Fibroblast of the aortic adventitia (primary cell): ENCODE results near the gene SEC14L5. TPM values are rescaled to one million over a fixed set of nuclear protein-coding genes. Genes with fewer than 3 reads are reported as not detected.

Source experiments
- DNase-seq: peaks from one replicate; pipeline ENCODE4 v3.0.0-alpha.2; 2010; ENCODE audit warnings: low read depth
- H3K4me3 ChIP-seq: 2 replicates; pipeline ENCODE4 v1.5.1; 2011; ENCODE audit warnings: low read depth, mild to moderate bottlenecking, control low read depth, low read length, moderate library complexity
- CTCF ChIP-seq: IDR thresholded peaks from 2 replicates; pipeline ENCODE4 v1.5.1; 2011; ENCODE audit warnings: mild to moderate bottlenecking, low read length, control low read depth, inconsistent platforms; ENCODE audit not compliant: insufficient read depth
- total RNA-seq: library from RNA; depleted of rRNA; stranded (reverse); fragments of >200 nt; gene quantifications from 2 replicates; pipeline ENCODE4 v1.2.3, GENCODE V29; 2012; ENCODE audit warnings: low replicate concordance

Gene SEC14L5
- total RNA-seq, 1 donor = 1.2 TPM

DNA sequence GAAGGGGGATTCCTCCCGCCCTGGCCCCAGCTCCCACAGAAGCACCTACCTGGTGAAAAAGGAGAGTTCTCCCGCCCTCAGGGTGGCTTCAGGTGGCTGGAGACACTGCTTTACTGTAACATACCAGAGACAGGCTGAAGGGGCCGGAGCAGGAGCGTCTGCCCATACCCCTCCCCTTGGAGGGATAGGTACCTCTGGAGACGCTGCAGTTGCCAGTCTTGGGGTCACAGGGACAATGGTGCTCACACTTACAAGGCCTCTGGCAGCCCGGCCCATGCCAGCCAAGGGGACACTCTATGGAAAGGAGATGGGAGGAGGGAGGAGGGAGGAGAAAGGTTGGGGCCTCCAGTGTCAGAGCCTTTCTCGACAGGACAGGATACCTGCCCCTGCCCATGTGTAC is 69.0 kb downstream of the SEC14L5 start:
- no peak overlapping the region for H3K4me3 ChIP-seq
- DNase-seq = no peak
- no peak for TF ChIP-seq CTCF

DNA sequence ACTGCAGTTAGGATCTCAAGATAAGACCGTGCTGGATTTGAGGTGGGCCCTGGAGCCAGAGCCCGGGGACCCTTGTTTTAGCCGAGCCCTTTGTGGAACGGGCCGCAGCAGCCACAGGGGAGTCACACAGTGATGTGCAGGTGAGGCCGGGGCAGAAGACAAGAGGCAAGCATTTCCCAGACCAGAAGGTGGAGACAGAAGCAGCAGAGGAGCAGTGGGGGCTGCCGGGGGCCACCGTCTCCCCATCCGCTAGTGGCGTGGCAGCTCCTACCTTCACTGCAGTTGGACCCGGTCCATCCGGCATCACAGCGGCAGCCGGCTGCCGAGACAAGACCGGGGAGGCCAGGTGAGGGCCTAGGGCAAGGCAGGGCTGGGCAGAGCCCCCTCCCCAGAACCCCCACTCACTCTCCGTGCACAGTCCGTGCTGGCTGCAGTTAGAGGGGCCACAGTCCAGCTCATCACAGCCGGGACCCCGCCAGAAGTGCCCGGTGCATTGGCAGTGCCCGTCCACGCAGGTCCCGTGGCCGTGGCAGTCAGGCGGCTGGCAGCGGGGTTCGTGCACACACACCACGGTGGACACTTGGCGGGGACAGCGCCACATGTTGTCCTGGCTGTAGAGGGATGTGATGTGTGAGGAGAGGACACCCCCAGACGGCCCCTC is 69.6 kb downstream of the SEC14L5 start:
- no peak for DNase-seq
- TF ChIP-seq CTCF = no peak
- H3K4me3 ChIP-seq = no peak overlapping the region

DNA sequence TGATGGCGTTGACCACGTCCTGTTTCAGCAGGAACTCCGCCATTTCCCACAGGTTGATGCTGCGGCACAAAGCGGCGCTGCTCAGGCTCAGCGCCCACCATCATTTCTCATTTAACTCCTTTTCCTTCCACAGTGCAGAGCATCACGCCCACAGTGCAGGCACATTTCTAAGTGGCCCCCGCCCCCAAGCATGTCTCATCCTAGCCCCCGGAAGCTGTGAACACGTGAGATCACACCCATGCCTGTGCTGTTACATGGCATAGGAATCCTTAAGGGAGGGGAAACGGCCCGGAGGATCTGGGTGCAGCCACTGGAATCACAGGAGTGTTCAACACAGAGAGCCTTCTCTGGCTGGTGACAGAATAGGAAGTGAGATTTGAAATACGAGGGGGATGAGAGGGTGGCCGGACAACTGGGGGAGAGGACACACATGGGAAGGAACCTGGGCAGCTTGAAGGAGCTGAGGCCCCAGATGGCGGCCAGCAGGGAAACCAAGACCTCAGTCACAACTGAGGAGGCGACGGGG is 70.9 kb downstream of the SEC14L5 start:
- no peak overlapping the region for H3K4me3 ChIP-seq
- no peak for TF ChIP-seq CTCF
- no peak for DNase-seq

GRCh38 chr16:5030251-5030870 is 72.2 kb downstream of the SEC14L5 start:
- no peak for TF ChIP-seq CTCF
- no peak overlapping the region for H3K4me3 ChIP-seq
- DNase-seq = no peak

DNA sequence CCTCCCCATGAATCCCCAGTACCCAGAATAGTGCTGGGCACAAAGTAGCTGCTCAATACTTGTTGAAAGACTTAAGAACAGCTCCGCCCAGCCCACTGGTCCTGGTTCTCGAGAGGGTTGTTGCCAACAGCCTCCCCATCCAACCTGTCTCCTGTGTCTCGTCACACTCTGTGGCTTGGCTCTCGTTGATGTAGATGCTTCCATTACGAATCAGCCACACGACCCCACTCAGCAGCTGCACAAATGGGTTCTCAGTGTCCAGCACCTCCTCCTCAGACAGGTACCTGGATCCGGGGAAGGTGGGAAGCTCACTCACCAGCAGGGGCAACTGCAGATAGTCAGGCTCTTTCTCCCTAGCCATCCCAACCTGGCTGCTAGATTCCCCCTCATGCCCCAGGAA is 73.5 kb downstream of the SEC14L5 start:
- no peak for TF ChIP-seq CTCF
- DNase-seq = no peak
- no peak overlapping the region for H3K4me3 ChIP-seq

DNA sequence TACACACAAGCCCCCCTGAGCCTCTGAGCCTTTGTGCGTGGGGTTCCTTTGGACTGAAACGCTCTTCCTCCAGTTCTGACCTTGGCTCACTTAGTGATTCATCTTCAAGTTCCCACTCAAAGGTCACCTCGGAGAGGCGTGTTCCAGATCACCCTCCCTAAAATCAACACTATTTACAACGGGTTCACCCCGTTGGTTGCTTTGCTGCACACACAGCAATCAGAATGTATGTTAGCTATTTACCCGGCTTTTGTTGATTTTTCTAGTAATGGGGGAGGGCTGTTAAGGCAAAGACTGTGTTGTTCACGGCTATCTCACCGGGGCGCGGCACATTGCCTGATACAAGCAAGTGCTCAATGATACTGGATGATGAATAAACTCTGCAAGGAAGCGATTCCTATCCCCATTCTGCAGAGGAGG is 74.6 kb downstream of the SEC14L5 start:
- peak overlapping the region; percentile 82 for H3K4me3 ChIP-seq
- DNase-seq = no peak
- TF ChIP-seq CTCF = no peak
